Measurements from ENCODE around the gene CRTAP.
"Not testable (repeated sequence)": the region's sequence is repeated elsewhere in the genome, so short reads cannot be mapped to it uniquely, and the experiment has no call there.

Gene CRTAP

GRCh38 chr3:33145221-33145900 lies 31.5 kb downstream of the CRTAP start:
- DNase-seq: no peak

- no peak for DNase-seq
Measured at GRCh38 chr3:33145901-33146580, 32.2 kb downstream of the CRTAP start.

- DNase-seq: no peak
Measured at GRCh38 chr3:33146791-33147445, 33.1 kb downstream of the CRTAP start.

GRCh38 chr3:33149342-33149741 lies 35.5 kb downstream of the CRTAP start:
- no peak for DNase-seq

GRCh38 chr3:33152363-33153360 lies 38.8 kb downstream of the CRTAP start:
- no peak for DNase-seq

- DNase-seq: no peak
Measured at GRCh38 chr3:33153782-33154181, 40.0 kb downstream of the CRTAP start.

GRCh38 chr3:33155301-33155700 lies 41.5 kb downstream of the CRTAP start:
- DNase-seq: no peak

- no peak for DNase-seq
Measured at GRCh38 chr3:33159234-33159633, 45.4 kb downstream of the CRTAP start.

- no peak for DNase-seq
Measured at GRCh38 chr3:33159981-33160380, 46.2 kb downstream of the CRTAP start.

GRCh38 chr3:33162621-33163020 lies 48.8 kb downstream of the CRTAP start:
- not testable (repeated sequence) for DNase-seq

- no peak for DNase-seq
Measured at GRCh38 chr3:33165372-33165771, 51.6 kb downstream of the CRTAP start.

GRCh38 chr3:33166095-33166494 lies 52.3 kb downstream of the CRTAP start:
- no peak for DNase-seq

GRCh38 chr3:33167284-33167683 lies 53.5 kb downstream of the CRTAP start:
- DNase-seq: no peak

GRCh38 chr3:33167716-33168336 lies 54.0 kb downstream of the CRTAP start:
- DNase-seq: no peak

GRCh38 chr3:33170531-33170930 lies 56.7 kb downstream of the CRTAP start:
- no peak for DNase-seq

GRCh38 chr3:33171580-33171979 lies 57.8 kb downstream of the CRTAP start:
- DNase-seq: no peak

- no peak for DNase-seq
Measured at GRCh38 chr3:33173103-33173502, 59.3 kb downstream of the CRTAP start.

GRCh38 chr3:33173672-33174071 lies 59.9 kb downstream of the CRTAP start:
- DNase-seq: no peak

- DNase-seq: no peak
Measured at GRCh38 chr3:33174095-33174494, 60.3 kb downstream of the CRTAP start.

- DNase-seq: no peak
Measured at GRCh38 chr3:33174711-33175414, 61.0 kb downstream of the CRTAP start.

GRCh38 chr3:33179132-33179531 lies 65.3 kb downstream of the CRTAP start:
- no peak for DNase-seq

- no peak for DNase-seq
Measured at GRCh38 chr3:33181229-33181628, 67.4 kb downstream of the CRTAP start.

Measured in CD4-positive, alpha-beta T cell treated with Interleukin-6 for 4 hours (primary cell).